ENCODE results near the gene ZNF688.

ZNF688 gene

GRCh38 chr16:30585400-30586191 is 14.1 kb upstream of the ZNF688 start, which contains the start of gene ZNF785:
Gene ZNF785 (minus strand): TSS chr16:30585697. CDS start chr16:30585611, 86 bp downstream.
- DNase-seq (ENCODE audit: low read depth in 2 of 2), result peak; percentile 68 to 81

GRCh38 chr16:30585022-30585399 is 13.5 kb upstream of the ZNF688 start:
- DNase-seq (ENCODE audit: low read depth in 2 of 2), result no peak

GRCh38 chr16:30582611-30583340 is 11.3 kb upstream of the ZNF688 start:
- DNase-seq (ENCODE audit: low read depth in 2 of 2), result no peak

GRCh38 chr16:30581457-30581856 is 9.9 kb upstream of the ZNF688 start:
- DNase-seq (ENCODE audit: low read depth in 2 of 2), result no peak

GRCh38 chr16:30574678-30575077 is 3.2 kb upstream of the ZNF688 start:
- no peak for DNase-seq (ENCODE audit: low read depth in 2 of 2)

GRCh38 chr16:30570636-30571444 is 674 bp downstream of the ZNF688 start:
- no peak for DNase-seq (ENCODE audit: low read depth in 2 of 2)

- DNase-seq (ENCODE audit: low read depth in 2 of 2), result no peak
Observed at GRCh38 chr16:30569746-30570635, 1.5 kb downstream of the ZNF688 start.

GRCh38 chr16:30569281-30569680 is 2.2 kb downstream of the ZNF688 start:
- DNase-seq (ENCODE audit: low read depth in 2 of 2), result no peak

GRCh38 chr16:30567991-30568638 is 3.4 kb downstream of the ZNF688 start:
- DNase-seq (ENCODE audit: low read depth in 2 of 2), result no peak

- DNase-seq (ENCODE audit: low read depth in 2 of 2), result peak in 1 of 2 donors; percentile 22
Observed at GRCh38 chr16:30567160-30567990, 4.1 kb downstream of the ZNF688 start.

- DNase-seq (ENCODE audit: low read depth in 2 of 2), result no peak
Observed at GRCh38 chr16:30566531-30566930, 5.0 kb downstream of the ZNF688 start.

- no peak for DNase-seq (ENCODE audit: low read depth in 2 of 2)
Observed at GRCh38 chr16:30565984-30566383, 5.5 kb downstream of the ZNF688 start.

- DNase-seq (ENCODE audit: low read depth in 2 of 2), result no peak
Observed at GRCh38 chr16:30565526-30565925, 6.0 kb downstream of the ZNF688 start.

GRCh38 chr16:30562021-30562420 is 9.5 kb downstream of the ZNF688 start:
- DNase-seq (ENCODE audit: low read depth in 2 of 2), result no peak

GRCh38 chr16:30561089-30561816 is 10.3 kb downstream of the ZNF688 start:
- no peak for DNase-seq (ENCODE audit: low read depth in 2 of 2)

GRCh38 chr16:30559690-30560089 is 11.8 kb downstream of the ZNF688 start:
- DNase-seq (ENCODE audit: low read depth in 2 of 2), result no peak

GRCh38 chr16:30558789-30559377 is 12.6 kb downstream of the ZNF688 start:
- no peak for DNase-seq (ENCODE audit: low read depth in 2 of 2)

- DNase-seq (ENCODE audit: low read depth in 2 of 2), result peak; percentile 89 to 95
Observed at GRCh38 chr16:30557957-30558788, 13.3 kb downstream of the ZNF688 start, which contains the start of gene ZNF764. Gene ZNF764 (minus strand): TSS chr16:30558374. CDS start chr16:30558182, 192 bp downstream.
